Activated naive CD4-positive, alpha-beta T cell treated with anti-CD3 and anti-CD28 coated beads for 36 hours (primary cell): ENCODE results near the gene COL19A1. TPM values are rescaled to one million over a fixed set of nuclear protein-coding genes. Genes with fewer than 3 reads are reported as not detected.

Experiments
- CTCF ChIA-PET: fragments of 350-600 bp; sonication (Branson Sonifier 250); formaldehyde crosslinking; loops from one replicate; lab custom pipeline; 2021; ENCODE audit warnings: antibody characterized with exemption; lab: Charles Lee
- DNase-seq: peaks from one replicate; pipeline ENCODE4 v3.0.0-alpha.2; 2020
- H3K27ac Mint-ChIP-seq: one replicate; pipeline ENCODE4 v1.8.0; 2021; ENCODE audit warnings: mild to moderate bottlenecking, mixed read lengths
- H3K27me3 Mint-ChIP-seq: one replicate; pipeline ENCODE4 v1.8.0; 2021; ENCODE audit warnings: low read depth, mixed read lengths
- H3K36me3 Mint-ChIP-seq: one replicate; pipeline ENCODE4 v1.8.0; 2021; ENCODE audit warnings: low read depth, mixed read lengths
- H3K4me1 Mint-ChIP-seq: one replicate; pipeline ENCODE4 v1.8.0; 2021; ENCODE audit warnings: low read depth, mixed read lengths
- H3K4me3 Mint-ChIP-seq: one replicate; pipeline ENCODE4 v1.8.0; 2021; ENCODE audit warnings: mild to moderate bottlenecking, moderate library complexity, mixed read lengths
- H3K9me3 Mint-ChIP-seq: one replicate; pipeline ENCODE4 v1.8.0; 2021; ENCODE audit warnings: mixed read lengths
- intact Hi-C: fragments of 100-400 bp; cut with micrococcal nuclease; formaldehyde crosslinking; loops from one replicate; pipeline ENCODE4 v1.15.1; 2023
- total RNA-seq, 2 experiments: library from RNA; stranded (reverse); gene quantifications; one replicate each; pipeline ENCODE4 v1.2.3, GENCODE V29; 2021

The COL19A1 gene
- total RNA-seq, 2 experiments from 2014 or later, result 0.26 TPM; not detected in 1

DNA sequence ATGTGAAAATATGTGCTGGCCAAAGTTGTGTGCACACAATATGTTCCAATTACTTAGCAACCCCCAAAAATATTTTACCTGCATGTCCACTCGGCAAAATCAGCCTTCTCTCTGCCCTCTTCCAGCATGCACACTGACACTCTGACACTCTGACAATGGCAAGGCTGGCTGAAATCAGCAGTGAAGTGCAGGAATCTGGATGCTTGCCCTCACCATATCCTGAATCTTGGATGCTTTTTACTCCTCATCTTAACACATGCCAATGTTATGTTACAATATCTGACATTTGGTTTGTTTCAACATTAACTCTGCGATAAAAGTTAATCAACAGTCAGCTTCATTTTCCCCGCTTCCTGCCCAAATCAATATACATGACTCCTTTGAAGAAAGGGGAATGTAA, 233.4 kb downstream of the COL19A1 start:
- no peaks in the 10 kb centered on the region for H3K36me3 Mint-ChIP-seq
- H3K9me3 Mint-ChIP-seq, result no peaks in the 10 kb centered on the region
- no peak overlapping the region for H3K4me3 Mint-ChIP-seq
- H3K4me1 Mint-ChIP-seq, result no peaks in the 10 kb centered on the region
- no peak for DNase-seq
- peaks cover 3% of the 10 kb centered on the region for H3K27me3 Mint-ChIP-seq
- intact Hi-C loops, result loop anchor here (10.0 kb wide), 1 partner anchor 1135 kb away; no protein-coding TSS in a partner anchor
- no peak overlapping the region for H3K27ac Mint-ChIP-seq
- CTCF ChIA-PET, result no interaction called here

DNA sequence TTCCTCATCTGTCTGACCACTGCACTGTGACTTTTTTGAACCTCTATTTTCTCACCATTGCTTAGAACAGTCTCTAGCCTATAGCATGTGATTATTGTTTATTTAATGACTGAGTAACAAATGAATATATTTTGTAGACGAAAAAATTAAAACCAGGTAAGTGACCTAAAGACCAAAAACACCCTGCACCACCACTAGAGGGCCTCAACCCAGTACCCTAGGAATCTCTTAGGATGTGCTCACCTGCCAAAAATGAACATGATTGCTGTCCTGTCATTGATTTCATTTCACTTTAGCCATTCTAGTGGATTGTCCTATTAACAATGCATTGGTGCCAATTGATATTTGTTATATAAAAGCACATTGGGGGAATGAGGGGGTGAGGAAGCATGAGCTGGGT, 237.4 kb downstream of the COL19A1 start:
- Mint-ChIP-seq H3K27me3 (peaks cover 4% of the 10 kb centered on the region), H3K4me1 (no peaks in the 10 kb centered on the region), H3K4me3 (no peak overlapping the region), H3K36me3 (no peaks in the 10 kb centered on the region), H3K27ac (no peak overlapping the region), H3K9me3 (no peaks in the 10 kb centered on the region)
- DNase-seq, result peak; percentile 14
- CTCF ChIA-PET, result interaction anchor here (0.6 to 1.4 kb wide), 2 partner anchors 116 to 266 kb away, joined by 3 read pairs; no protein-coding TSS in a partner anchor
- intact Hi-C loops, result loop anchor here (2.0 to 10.0 kb wide), 2 partner anchors 63 to 1139 kb away; no protein-coding TSS in a partner anchor

DNA sequence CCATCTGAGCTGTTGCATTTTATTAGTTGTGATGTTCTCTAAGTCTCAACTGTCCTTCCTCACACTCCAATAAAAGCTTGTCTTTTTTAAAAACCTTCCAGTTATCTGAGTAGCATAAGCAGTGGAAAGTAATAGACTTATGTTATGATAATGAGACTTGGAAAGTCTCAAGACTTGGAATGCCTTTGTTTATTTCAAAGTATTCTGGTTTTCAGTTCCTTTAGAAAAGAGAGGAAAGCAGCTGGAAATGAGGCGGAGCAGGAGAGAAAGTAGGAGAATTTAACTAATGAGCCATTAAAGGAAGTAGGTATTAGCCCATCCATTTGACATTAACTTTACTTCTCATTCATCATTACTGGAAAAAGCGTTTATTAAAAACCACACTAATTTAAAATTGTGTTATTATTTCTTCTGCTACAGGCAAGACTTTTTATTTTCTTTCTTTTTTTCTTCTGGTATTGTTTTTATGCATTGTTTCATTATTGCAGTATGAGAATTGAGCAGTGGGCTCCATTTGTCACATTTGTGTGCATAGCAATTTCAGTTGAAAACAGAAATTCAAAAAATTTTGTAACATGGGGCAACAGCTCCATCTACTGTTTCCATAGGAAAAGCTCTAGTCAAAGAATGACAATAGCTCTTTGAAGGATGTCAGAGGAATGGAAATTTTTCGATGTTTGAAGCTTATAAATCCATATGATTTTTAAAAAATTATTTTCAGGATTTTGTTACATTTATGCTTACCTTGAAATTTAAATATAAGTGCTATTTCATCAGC, 241.7 kb downstream of the COL19A1 start:
- no peak overlapping the region for H3K27ac Mint-ChIP-seq
- H3K27me3 Mint-ChIP-seq, result peaks cover 14% of the 10 kb centered on the region
- CTCF ChIA-PET, result interaction anchor here (0.6 to 2.4 kb wide), 11 partner anchors 10 to 1471 kb away, joined by 3 to 13 read pairs (median 3); no protein-coding TSS in a partner anchor
- no peaks in the 10 kb centered on the region for H3K9me3 Mint-ChIP-seq
- H3K4me3 Mint-ChIP-seq, result no peak overlapping the region
- H3K4me1 Mint-ChIP-seq, result no peaks in the 10 kb centered on the region
- no peaks in the 10 kb centered on the region for H3K36me3 Mint-ChIP-seq
- intact Hi-C loops, result loop anchor here (1.0 to 10.0 kb wide), 5 partner anchors 273 to 1471 kb away; partner anchors contain the start of gene ADGRB3
- DNase-seq, result no peak

DNA sequence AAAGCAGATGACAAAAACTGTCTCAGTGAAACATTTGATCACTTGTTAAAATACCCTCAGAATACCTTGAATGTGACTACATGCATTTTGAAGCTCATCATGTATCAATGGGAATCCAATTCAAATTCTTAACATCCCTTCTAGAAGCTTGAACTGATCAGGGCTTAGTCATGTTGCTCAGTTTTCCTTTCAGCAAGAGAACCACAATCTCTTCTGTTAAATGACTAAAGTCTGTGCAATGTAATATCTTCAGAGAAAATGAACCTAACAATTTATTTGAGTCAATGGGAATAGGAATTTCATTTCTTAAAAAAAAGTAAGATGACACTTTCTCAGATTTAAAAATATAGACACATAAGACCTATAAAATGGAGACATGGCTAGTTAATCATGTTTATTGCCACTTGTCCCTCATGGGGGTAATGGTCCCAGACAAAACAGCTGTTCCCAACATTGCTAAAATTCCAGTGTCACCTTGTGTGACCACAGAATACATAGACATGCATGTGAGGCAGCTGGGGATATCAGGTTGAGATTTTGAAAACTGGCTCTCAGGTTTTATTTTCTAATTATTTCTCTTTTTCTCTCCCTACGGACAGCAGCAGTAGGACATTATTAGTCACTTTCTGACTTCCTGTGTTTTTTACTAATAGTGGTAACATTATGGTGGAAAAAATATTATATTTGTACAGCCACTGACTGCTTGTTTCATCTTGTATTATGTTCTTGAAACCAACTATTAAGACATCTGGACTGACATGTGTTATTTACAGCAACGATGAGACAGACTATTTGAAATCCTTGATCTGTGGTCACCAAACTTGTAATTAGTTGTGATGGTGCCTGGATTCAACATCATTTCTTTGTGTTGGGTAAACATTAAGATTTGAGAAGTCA, 244.0 kb downstream of the COL19A1 start:
- H3K27me3 Mint-ChIP-seq, result peaks cover 19% of the 10 kb centered on the region
- H3K9me3 Mint-ChIP-seq, result no peaks in the 10 kb centered on the region
- H3K36me3 Mint-ChIP-seq, result no peaks in the 10 kb centered on the region
- DNase-seq, result no peak
- H3K4me1 Mint-ChIP-seq, result no peaks in the 10 kb centered on the region
- H3K4me3 Mint-ChIP-seq, result no peak overlapping the region
- CTCF ChIA-PET, result interaction anchor here (0.6 to 1.1 kb wide), 4 partner anchors 9 to 1463 kb away, joined by 3 to 4 read pairs (median 3); no protein-coding TSS in a partner anchor
- H3K27ac Mint-ChIP-seq, result no peak overlapping the region
- intact Hi-C loops, result no loop called here

DNA sequence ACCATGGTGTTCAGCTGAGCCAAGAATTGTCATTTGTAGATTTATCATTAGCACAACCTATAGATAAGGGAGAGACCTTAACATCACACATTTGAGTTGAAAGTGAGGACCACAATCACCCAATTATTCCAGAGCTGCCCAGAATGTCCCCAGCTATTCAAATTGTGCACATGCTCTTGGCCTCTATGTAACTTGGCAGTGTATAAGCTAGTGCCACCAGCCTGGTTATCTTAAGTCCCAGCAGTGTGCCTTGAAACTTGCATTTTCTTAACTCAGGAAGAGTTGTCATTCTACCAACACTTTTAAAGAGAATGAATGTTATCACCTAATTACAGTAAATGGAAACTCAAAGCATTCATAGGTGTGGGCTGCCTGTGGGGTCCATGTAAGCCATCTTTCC, 245.4 kb downstream of the COL19A1 start:
- Mint-ChIP-seq H3K36me3 (no peaks in the 10 kb centered on the region), H3K4me1 (no peaks in the 10 kb centered on the region), H3K4me3 (no peak overlapping the region), H3K27ac (no peak overlapping the region), H3K27me3 (peaks cover 21% of the 10 kb centered on the region), H3K9me3 (no peaks in the 10 kb centered on the region)
- CTCF ChIA-PET, result no interaction called here
- intact Hi-C loops, result no loop called here
- no peak for DNase-seq

DNA sequence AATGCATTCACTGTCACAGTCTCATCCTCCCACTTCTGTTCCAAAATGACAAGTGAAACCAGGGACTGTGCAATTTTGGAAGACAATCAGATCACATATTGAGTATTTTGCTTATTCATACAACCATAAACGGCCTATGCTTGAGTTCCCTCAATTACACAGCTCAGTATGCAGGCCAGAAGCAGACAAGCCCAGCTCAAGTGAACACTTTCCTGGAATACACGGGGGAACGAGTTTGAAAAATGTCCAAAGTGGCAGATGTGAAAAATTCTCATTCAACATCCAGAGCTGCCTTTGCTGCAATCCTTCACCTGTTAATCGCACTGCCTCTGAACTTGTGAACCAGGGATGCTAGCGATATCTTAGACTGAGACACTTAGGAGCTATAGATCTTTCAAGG, 246.4 kb downstream of the COL19A1 start:
- CTCF ChIA-PET, result no interaction called here

DNA sequence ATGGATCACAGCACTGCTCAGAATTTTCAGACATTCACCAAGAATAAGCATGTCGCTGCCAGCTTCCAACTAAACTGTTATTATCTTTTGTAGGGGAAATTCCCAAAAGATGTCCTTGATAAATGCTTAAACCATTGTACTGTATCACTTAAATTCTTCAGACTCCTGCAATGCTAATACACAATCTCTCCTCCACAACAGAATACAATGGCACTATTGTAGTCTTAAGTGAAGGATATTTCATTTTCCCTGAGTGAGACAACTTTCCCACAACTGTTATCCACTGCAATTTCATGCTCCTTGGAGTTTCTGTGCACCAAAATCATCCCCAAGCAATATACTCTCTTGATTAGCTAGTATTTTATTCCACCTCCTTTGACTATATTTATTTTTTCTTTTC, 246.8 kb downstream of the COL19A1 start:
- CTCF ChIA-PET, result no interaction called here
- intact Hi-C loops, result no loop called here
- H3K4me3 Mint-ChIP-seq, result no peak overlapping the region
- H3K27me3 Mint-ChIP-seq, result peaks cover 22% of the 10 kb centered on the region
- no peak for DNase-seq
- no peaks in the 10 kb centered on the region for H3K9me3 Mint-ChIP-seq
- no peaks in the 10 kb centered on the region for H3K36me3 Mint-ChIP-seq
- no peak overlapping the region for H3K27ac Mint-ChIP-seq
- no peaks in the 10 kb centered on the region for H3K4me1 Mint-ChIP-seq

More for the DNA sequence above, 246.4 kb downstream of the COL19A1 start:
- Mint-ChIP-seq H3K36me3 (no peaks in the 10 kb centered on the region), H3K27me3 (peaks cover 19% of the 10 kb centered on the region), H3K4me3 (no peak overlapping the region), H3K27ac (no peak overlapping the region), H3K4me1 (no peaks in the 10 kb centered on the region), H3K9me3 (no peaks in the 10 kb centered on the region)
- no peak for DNase-seq
- intact Hi-C loops, result no loop called here

DNA sequence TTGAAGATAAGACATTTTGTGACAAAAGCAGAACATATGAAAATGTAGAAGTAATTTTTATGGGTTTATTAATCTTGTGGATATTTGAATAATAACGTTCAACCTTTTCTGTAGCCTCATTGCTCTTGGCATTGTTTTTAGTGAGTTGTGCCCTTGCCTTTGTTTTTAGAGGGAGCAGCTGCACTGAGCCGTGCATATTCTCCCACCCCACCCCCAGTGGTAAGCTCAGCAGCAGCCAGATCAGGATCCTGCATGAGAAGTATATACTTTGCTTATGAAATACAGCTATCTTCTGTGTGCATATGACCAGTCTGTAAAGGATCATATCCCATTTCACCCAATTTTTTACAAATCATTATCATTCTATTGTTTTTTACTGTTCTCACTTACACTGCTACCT, 252.3 kb downstream of the COL19A1 start:
- intact Hi-C loops, result no loop called here
- Mint-ChIP-seq H3K9me3 (no peaks in the 10 kb centered on the region), H3K36me3 (no peaks in the 10 kb centered on the region), H3K27ac (no peak overlapping the region), H3K27me3 (peaks cover 10% of the 10 kb centered on the region), H3K4me3 (no peak overlapping the region), H3K4me1 (no peaks in the 10 kb centered on the region)
- DNase-seq, result no peak
- CTCF ChIA-PET, result interaction anchor here (2.7 kb wide), 1 partner anchor 10 kb away, joined by 13 read pairs; no protein-coding TSS in a partner anchor

DNA sequence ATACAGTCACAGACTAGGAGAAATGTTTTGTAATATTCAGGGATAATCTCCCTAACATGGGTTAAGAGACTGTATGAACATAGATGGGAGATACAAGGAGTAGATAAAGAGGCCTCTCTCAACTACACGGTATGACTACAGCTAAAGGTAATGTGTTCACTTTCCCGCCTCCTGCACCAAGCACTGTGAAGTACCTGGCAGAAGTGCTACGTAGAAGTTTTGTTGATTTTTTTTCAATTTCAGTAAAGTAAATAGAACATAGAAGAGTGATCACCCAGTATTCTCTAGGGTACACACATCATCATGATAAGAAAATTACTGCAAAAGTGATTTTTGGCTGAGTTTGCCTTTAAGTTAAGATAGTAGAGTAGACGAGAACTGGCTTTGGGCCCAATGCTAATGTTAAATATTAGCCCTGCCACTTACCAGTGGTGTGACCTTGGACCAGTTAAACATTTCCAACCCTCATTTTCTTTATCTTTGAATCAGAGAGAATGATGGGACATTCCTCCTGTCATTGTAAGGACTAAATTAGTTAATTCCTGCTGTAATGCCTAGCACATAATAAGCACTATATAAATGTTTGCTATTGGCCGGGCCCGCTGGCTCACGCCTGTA, 253.0 kb downstream of the COL19A1 start:
- Mint-ChIP-seq H3K4me1 (no peaks in the 10 kb centered on the region), H3K9me3 (no peaks in the 10 kb centered on the region), H3K4me3 (no peak overlapping the region), H3K36me3 (no peaks in the 10 kb centered on the region), H3K27me3 (peaks cover 10% of the 10 kb centered on the region), H3K27ac (no peak overlapping the region)
- CTCF ChIA-PET, result interaction anchor here (2.7 kb wide), 1 partner anchor 11 kb away, joined by 13 read pairs; no protein-coding TSS in a partner anchor
- intact Hi-C loops, result no loop called here
- DNase-seq, result no peak

DNA sequence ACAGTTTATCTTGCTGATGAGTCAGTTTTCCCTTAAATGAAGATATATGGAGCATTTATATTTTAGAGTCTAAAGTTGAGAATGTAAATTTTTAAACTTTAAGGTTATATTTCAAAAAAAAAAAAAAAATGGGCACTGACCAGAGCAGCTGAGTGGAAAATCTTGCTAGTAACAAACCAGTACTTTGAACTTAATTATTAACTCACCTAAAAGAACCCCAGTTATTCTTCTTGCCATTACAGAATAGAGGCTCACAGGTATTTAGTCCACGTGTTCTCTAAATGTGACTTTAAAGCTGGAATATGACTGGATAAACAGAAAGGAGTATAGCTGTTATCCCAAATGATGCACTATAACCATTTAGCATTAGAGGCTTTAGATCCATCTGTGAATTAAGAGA, 258.1 kb downstream of the COL19A1 start:
- CTCF ChIA-PET, result no interaction called here
- H3K4me1 Mint-ChIP-seq, result no peaks in the 10 kb centered on the region
- DNase-seq, result no peak
- no peaks in the 10 kb centered on the region for H3K36me3 Mint-ChIP-seq
- H3K4me3 Mint-ChIP-seq, result no peak overlapping the region
- H3K27me3 Mint-ChIP-seq, result peaks cover 5% of the 10 kb centered on the region
- no peaks in the 10 kb centered on the region for H3K9me3 Mint-ChIP-seq
- H3K27ac Mint-ChIP-seq, result no peak overlapping the region
- intact Hi-C loops, result no loop called here

DNA sequence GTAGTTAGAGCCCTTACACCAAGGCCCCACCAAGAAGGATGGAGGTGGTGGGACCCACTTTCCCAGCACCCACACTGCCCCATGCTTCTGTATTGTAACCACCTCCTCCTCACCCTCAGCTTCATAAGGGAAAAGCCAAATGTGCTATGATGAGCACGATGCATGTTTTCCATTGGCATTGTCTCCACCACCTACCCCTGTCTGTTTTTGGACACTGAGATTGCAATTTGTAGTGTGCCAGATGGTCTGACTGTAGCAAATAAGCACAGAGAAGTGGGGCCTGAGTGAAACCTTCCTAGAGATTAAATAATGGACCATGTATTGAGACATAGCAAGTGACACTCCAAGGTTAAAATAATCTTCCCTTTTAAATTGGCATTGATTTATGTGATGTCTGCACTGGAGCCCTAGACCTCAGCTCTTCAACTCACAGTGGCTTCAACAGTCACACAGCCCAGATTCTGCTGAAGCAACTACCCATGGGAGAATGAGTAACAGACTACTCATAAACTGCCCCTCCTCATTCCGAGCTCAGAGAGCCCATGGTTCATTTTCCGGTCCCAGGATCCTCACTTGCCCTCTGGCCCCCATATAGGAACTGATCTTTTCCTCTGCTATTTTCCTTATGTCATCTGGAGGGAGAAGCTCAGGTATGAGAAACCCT, 258.7 kb downstream of the COL19A1 start:
- Mint-ChIP-seq H3K27ac (no peak overlapping the region), H3K27me3 (peaks cover 7% of the 10 kb centered on the region), H3K9me3 (no peaks in the 10 kb centered on the region), H3K4me1 (no peaks in the 10 kb centered on the region), H3K36me3 (no peaks in the 10 kb centered on the region), H3K4me3 (no peak overlapping the region)
- CTCF ChIA-PET, result no interaction called here
- DNase-seq, result no peak
- intact Hi-C loops, result no loop called here
